Liver (tissue), 9 donors: ENCODE data around the gene COL4A1. TPM values are rescaled to one million over a fixed set of nuclear protein-coding genes. Genes with fewer than 3 reads are reported as not detected.

Experiments
- DNase-seq: peaks from one replicate; pipeline ENCODE4 v3.0.0-alpha.2; 2017; ENCODE audit warnings: low spot score
- H3K27ac ChIP-seq, 2 donors: one replicate each; pipeline ENCODE4 v1.7.0; 2013; ENCODE audit warnings: inconsistent platforms in 2 of 2, low read length in 2 of 2, control low read depth in 1 of 2, low read depth in 1 of 2, mild to moderate bottlenecking in 1 of 2
- H3K27me3 ChIP-seq, 4 donors: one replicate each; pipeline versions ENCODE4 v1.6.1 to v1.7.0; 2013; ENCODE audit warnings: low read length in 3 of 4, inconsistent platforms in 1 of 4, mild to moderate bottlenecking in 1 of 4, moderate library complexity in 1 of 4; ENCODE audit not compliant: control insufficient read depth in 4 of 4, insufficient read depth in 4 of 4
- H3K36me3 ChIP-seq, 4 donors: one replicate each; pipeline versions ENCODE4 v1.6.1 to v1.7.0; 2013; ENCODE audit warnings: low read length in 3 of 4, mild to moderate bottlenecking in 3 of 4, low read depth in 1 of 4, moderate library complexity in 1 of 4; ENCODE audit not compliant: control insufficient read depth in 4 of 4, insufficient read depth in 3 of 4
- H3K4me1 ChIP-seq, 4 donors: one replicate each; pipeline versions ENCODE4 v1.6.1 to v1.7.0; 2013; ENCODE audit warnings: low read length in 3 of 4, mild to moderate bottlenecking in 3 of 4, moderate library complexity in 1 of 4; ENCODE audit not compliant: control insufficient read depth in 4 of 4, insufficient read depth in 4 of 4
- H3K4me3 ChIP-seq, 3 donors: one replicate each; pipeline versions ENCODE4 v1.6.1 to v1.7.0; 2013; ENCODE audit warnings: low read length in 3 of 3, control low read depth in 1 of 3, low read depth in 1 of 3, mild to moderate bottlenecking in 1 of 3
- H3K9ac ChIP-seq, 2 donors: one replicate each; pipeline ENCODE4 v1.7.0; 2013; ENCODE audit warnings: low read length in 2 of 2, mild to moderate bottlenecking in 2 of 2, moderate library complexity in 2 of 2, control low read depth in 1 of 2, low read depth in 1 of 2
- H3K9me3 ChIP-seq, 4 donors: one replicate each; pipeline versions ENCODE4 v1.6.1 to v1.7.0; 2013; ENCODE audit warnings: low read length in 3 of 4; ENCODE audit not compliant: control insufficient read depth in 4 of 4
- ATF3 ChIP-seq: IDR thresholded peaks from 2 replicates; pipeline ENCODE4 v1.6.1; 2016; ENCODE audit warnings: antibody characterized with exemption
- FOXA1 ChIP-seq: IDR thresholded peaks from 2 replicates; pipeline ENCODE4 v1.6.1; 2016; ENCODE audit warnings: antibody characterized with exemption
- FOXA2 ChIP-seq: IDR thresholded peaks from 2 replicates; pipeline ENCODE4 v1.6.1; 2016; ENCODE audit warnings: antibody characterized with exemption
- GABPA ChIP-seq, 2 donors: IDR thresholded peaks in 1 of 2; conservative IDR thresholded peaks in 1 of 2; 2 replicates each; pipeline ENCODE4 v1.6.1; 2016; ENCODE audit warnings: antibody characterized with exemption in 2 of 2, mild to moderate bottlenecking in 1 of 2, moderate library complexity in 1 of 2
- HNF4A ChIP-seq, 2 donors: conservative IDR thresholded peaks; 2 replicates each; pipeline ENCODE4 v1.6.1; 2016; ENCODE audit warnings: antibody characterized with exemption in 2 of 2, mild to moderate bottlenecking in 2 of 2
- JUND ChIP-seq, 2 donors: IDR thresholded peaks; 2 replicates each; pipeline ENCODE4 v1.6.1; 2016; ENCODE audit warnings: antibody characterized with exemption in 2 of 2
- NR2F2 ChIP-seq: IDR thresholded peaks from 2 replicates; pipeline ENCODE4 v1.6.1; 2016; ENCODE audit warnings: antibody characterized with exemption
- RAD21 ChIP-seq, 2 donors: IDR thresholded peaks; 2 replicates each; pipeline ENCODE4 v1.6.1; 2016; ENCODE audit warnings: antibody characterized with exemption in 2 of 2, mild to moderate bottlenecking in 2 of 2
- REST ChIP-seq: IDR thresholded peaks from 2 replicates; pipeline ENCODE4 v1.6.1; 2016; ENCODE audit warnings: antibody characterized with exemption, mild to moderate bottlenecking
- RXRA ChIP-seq, 2 donors: IDR thresholded peaks; 2 replicates each; pipeline ENCODE4 v1.6.1; 2017 to 2018; ENCODE audit warnings: antibody characterized with exemption in 2 of 2, mild to moderate bottlenecking in 1 of 2
- SP1 ChIP-seq: IDR thresholded peaks from 2 replicates; pipeline ENCODE4 v1.6.1; 2018; ENCODE audit warnings: antibody characterized with exemption, mild to moderate bottlenecking
- TAF1 ChIP-seq: conservative IDR thresholded peaks from 2 replicates; pipeline ENCODE4 v1.6.1; 2016; ENCODE audit warnings: antibody characterized with exemption, mild to moderate bottlenecking
- ZBTB33 ChIP-seq: IDR thresholded peaks from 2 replicates; pipeline ENCODE4 v1.6.1; 2016; ENCODE audit warnings: antibody characterized with exemption
- WGBS: extraction: QIAGEN DNeasy Blood & Tissue Kit; methylation state at CpG from one replicate; pipeline ENCODE4 v1.1.7; 2013; 5-methylcytosine and 5-hydroxymethylcytosine counted together
- polyA plus RNA-seq, 2 donors: library from polyadenylated mRNA; stranded (reverse) in 1 of 2; unstranded in 1 of 2; fragments of 200-250 nt in 1 of 2; fragments of >200 nt in 1 of 2; fragmentation: Nextera tagmentation in 1 of 2; extraction: Ambion mirVana in 1 of 2; gene quantifications; one replicate each; pipeline versions ENCODE4 v1.2.1 to v1.2.3, GENCODE V29; 2013 to 2015
- total RNA-seq, 2 donors: library from RNA; depleted of rRNA; stranded (reverse); fragments of >200 nt; gene quantifications; one replicate each; pipeline ENCODE4 v1.2.3, GENCODE V29; 2014
- donor health status: healthy.
- donor health status: healthy.
- donor health status: healthy.
- donor health status: healthy.
- donor health status: healthy.

COL4A1 gene
- total and polyA plus RNA-seq, 4 donors: 5.0 to 68.5 (median 37.9) TPM

- no peaks in the 10 kb centered on the region for H3K9me3 ChIP-seq
- 75% methylated on average over 18 of the region's 18 CpGs for WGBS
Measured at GRCh38 chr13:110347535-110348308, 40.8 kb upstream of the COL4A1 start.

GRCh38 chr13:110347088-110347487 is 40.1 kb upstream of the COL4A1 start:
- peaks cover 0 to 3% (median 0%) of the 10 kb centered on the region in 4 donors for H3K27me3 ChIP-seq
- no peak for TF ChIP-seq SP1
- TF ChIP-seq JUND (IDR thresholded peaks at IDR 0.05): no peak
- H3K9me3 ChIP-seq: no peaks in the 10 kb centered on the region
- no peaks in the 10 kb centered on the region for H3K36me3 ChIP-seq
- no peak overlapping the region for H3K27ac ChIP-seq
- DNase-seq: no peak
- H3K4me1 ChIP-seq: no peaks in the 10 kb centered on the region
- H3K9ac ChIP-seq: no peak overlapping the region
- WGBS: 84% methylated on average over 3 of the region's 3 CpGs
- no peak overlapping the region for H3K4me3 ChIP-seq

More at GRCh38 chr13:110347535-110348308, 40.8 kb upstream of the COL4A1 start:
- DNase-seq: no peak
- TF ChIP-seq ATF3 (no peak), RAD21 (IDR thresholded peaks at IDR 0.05) (no peak), REST (no peak), RXRA (IDR thresholded peaks at IDR 0.05) (no peak), JUND (IDR thresholded peaks at IDR 0.05) (no peak), HNF4A (conservative IDR thresholded peaks at IDR 0.05) (no peak), NR2F2 (no peak), ZBTB33 (no peak), FOXA1 (no peak), GABPA (IDR thresholded peaks at IDR 0.05 in 1 of 2, conservative IDR thresholded peaks at IDR 0.05 in 1 of 2) (no peak), FOXA2 (no peak), SP1 (no peak), TAF1 (no peak)
- no peak overlapping the region for H3K27ac ChIP-seq
- H3K4me1 ChIP-seq: no peaks in the 10 kb centered on the region
- no peak overlapping the region for H3K4me3 ChIP-seq
- no peak overlapping the region for H3K9ac ChIP-seq
- H3K27me3 ChIP-seq: peaks cover 0 to 3% (median 0%) of the 10 kb centered on the region in 4 donors
- H3K36me3 ChIP-seq: no peaks in the 10 kb centered on the region
